CD4-positive, CD25-positive, alpha-beta regulatory T cell (primary cell): Measurements from ENCODE around the gene AGFG2. TPM values are rescaled to one million over a fixed set of nuclear protein-coding genes. Genes with fewer than 3 reads are reported as not detected.

Experiments
- ATAC-seq, 2 donors: fragments of 150-1000 bp; cut with Tn5 transposase; one replicate each; pipeline ENCODE4 v1.10.0; 2021; ENCODE audit warnings: low read depth in 2 of 2, moderate number of reproducible peaks in 2 of 2, moderate library complexity in 1 of 2
- DNase-seq, 3 donors: peaks; one replicate each; pipeline versions ENCODE4 v3.0.0 to v3.0.0-alpha.2; 2012 to 2022; ENCODE audit warnings: mixed read lengths in 1 of 3
- H3K27ac ChIP-seq: one replicate; pipeline ENCODE4 v1.7.0; 2013; ENCODE audit warnings: mild to moderate bottlenecking, low read length; ENCODE audit not compliant: insufficient read depth, poor library complexity, severe bottlenecking
- H3K27me3 ChIP-seq: one replicate; pipeline ENCODE4 v1.7.0; 2013; ENCODE audit warnings: low read length; ENCODE audit not compliant: control insufficient read depth, insufficient read depth
- H3K36me3 ChIP-seq: one replicate; pipeline ENCODE4 v1.7.0; 2013; ENCODE audit warnings: mild to moderate bottlenecking, low read length, moderate library complexity; ENCODE audit not compliant: control insufficient read depth, insufficient read depth
- H3K4me1 ChIP-seq: 2 replicates; pipeline ENCODE4 v1.7.0; 2013; ENCODE audit warnings: mild to moderate bottlenecking, low read length; ENCODE audit not compliant: insufficient read depth, control insufficient read depth, poor library complexity, severe bottlenecking
- H3K4me3 ChIP-seq: one replicate; pipeline ENCODE4 v1.7.0; 2013; ENCODE audit warnings: low read depth, mild to moderate bottlenecking, low read length, moderate library complexity
- H3K9me3 ChIP-seq, 2 experiments: 1 replicate in 1 of 2; 2 replicates in 1 of 2; pipeline ENCODE4 v1.7.0; 2013; ENCODE audit warnings: low read length in 2 of 2, mild to moderate bottlenecking in 1 of 2, moderate library complexity in 1 of 2; ENCODE audit not compliant: control insufficient read depth in 2 of 2
- H3K27ac Mint-ChIP-seq, 3 donors: one replicate each; pipeline ENCODE4 v1.8.0; 2020 to 2022; ENCODE audit warnings: mild to moderate bottlenecking in 3 of 3, mixed read lengths in 3 of 3, moderate library complexity in 2 of 3
- H3K27me3 Mint-ChIP-seq: one replicate; pipeline ENCODE4 v1.8.0; 2022; ENCODE audit warnings: mild to moderate bottlenecking, mixed read lengths
- H3K36me3 Mint-ChIP-seq: one replicate; pipeline ENCODE4 v1.8.0; 2020; ENCODE audit warnings: mixed read lengths
- H3K4me1 Mint-ChIP-seq, 4 donors: one replicate each; pipeline ENCODE4 v1.8.0; 2020 to 2022; ENCODE audit warnings: mixed read lengths in 4 of 4, mild to moderate bottlenecking in 1 of 4
- H3K4me3 Mint-ChIP-seq, 4 donors: one replicate each; pipeline ENCODE4 v1.8.0; 2020 to 2022; ENCODE audit warnings: mild to moderate bottlenecking in 4 of 4, mixed read lengths in 4 of 4, moderate library complexity in 3 of 4
- H3K9me3 Mint-ChIP-seq, 7 donors: one replicate each; pipeline ENCODE4 v1.8.0; 2020 to 2022; ENCODE audit warnings: mixed read lengths in 7 of 7, mild to moderate bottlenecking in 3 of 7, moderate library complexity in 2 of 7
- polyA plus RNA-seq, 4 donors: library from polyadenylated mRNA; unstranded; fragments of 300-500 nt; fragmentation: Illumina TruSeq; gene quantifications; one replicate each; pipeline ENCODE4 v1.2.3, GENCODE V29; 2021
- total RNA-seq: library from RNA; stranded (reverse); gene quantifications from one replicate; pipeline ENCODE4 v1.2.3, GENCODE V29; 2022

AGFG2 gene
- total and polyA plus RNA-seq, 5 donors from 2014 or later = 11.7 to 40.8 (median 17.3) TPM

DNA sequence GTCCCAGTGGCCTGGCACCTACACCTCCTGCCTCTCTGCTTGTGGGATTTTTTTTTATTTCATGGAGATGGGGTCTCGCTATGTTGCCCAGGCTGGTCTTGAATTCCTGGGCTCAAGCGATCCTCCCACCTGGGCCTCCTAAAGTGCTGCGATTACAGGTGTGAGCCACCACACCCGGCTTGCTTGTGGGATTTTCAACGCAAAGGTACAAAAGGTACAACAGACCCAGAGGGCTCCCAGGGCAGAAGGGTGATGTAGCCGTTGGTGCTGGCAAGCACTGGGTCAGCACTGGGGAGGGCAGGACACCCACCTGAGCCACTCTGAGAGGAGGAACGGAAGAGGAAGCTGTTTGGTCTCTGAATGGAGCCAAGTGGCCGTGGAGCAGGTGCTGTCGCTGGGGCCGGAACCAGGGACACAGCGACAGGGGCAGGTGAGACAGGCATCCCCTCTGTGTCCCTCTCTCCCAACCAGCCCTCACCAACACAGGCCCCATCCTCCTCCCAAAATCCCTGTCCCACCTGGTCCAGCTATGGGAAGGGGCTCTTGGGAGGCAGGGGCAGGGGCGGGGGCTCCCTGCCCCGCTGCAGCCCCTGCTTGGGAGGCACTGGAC, 37.5 kb downstream of the AGFG2 start:
- no peak overlapping the region for H3K4me3 ChIP-seq
- Mint-ChIP-seq H3K36me3 (peaks cover 10% of the 10 kb centered on the region), H3K27me3 (peaks cover 6% of the 10 kb centered on the region), H3K27ac (no peak overlapping the region), H3K9me3 (no peaks in the 10 kb centered on the region), H3K4me3 (peak overlapping the region in 2 of 4 donors; percentile 21 to 29), H3K4me1 (peaks cover 0 to 17% (median 8%) of the 10 kb centered on the region in 4 donors)
- no peak for DNase-seq
- no peak for ATAC-seq
- H3K9me3 ChIP-seq = no peaks in the 10 kb centered on the region
- H3K27me3 ChIP-seq = no peaks in the 10 kb centered on the region
- H3K36me3 ChIP-seq = peaks cover 69% of the 10 kb centered on the region
- H3K27ac ChIP-seq = no peak overlapping the region
- peaks cover 7% of the 10 kb centered on the region for H3K4me1 ChIP-seq

DNA sequence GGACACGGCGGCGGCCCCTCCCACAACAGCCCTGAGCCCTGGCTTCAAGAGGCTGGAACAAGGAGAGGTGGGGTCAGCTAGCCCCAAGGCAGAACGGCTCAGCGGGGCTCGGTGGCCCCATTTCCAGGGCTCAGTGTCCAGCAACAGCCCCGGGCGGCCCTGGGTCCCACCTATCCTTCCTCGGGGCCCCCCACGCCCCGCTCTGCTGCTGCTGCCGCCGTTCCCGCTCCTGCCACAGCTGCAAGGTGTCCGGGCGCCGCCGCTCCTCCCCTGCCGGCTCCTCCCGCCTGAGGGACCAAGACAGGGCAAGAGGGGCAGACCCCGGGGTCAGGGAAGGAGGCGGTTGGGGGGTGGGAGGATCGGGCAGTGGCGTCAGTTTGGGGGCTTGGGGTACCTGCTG, 38.1 kb downstream of the AGFG2 start:
- no peaks in the 10 kb centered on the region for H3K9me3 ChIP-seq
- no peak overlapping the region for H3K27ac ChIP-seq
- Mint-ChIP-seq H3K27me3 (peaks cover 1% of the 10 kb centered on the region), H3K9me3 (no peaks in the 10 kb centered on the region), H3K27ac (no peak overlapping the region), H3K4me3 (no peak overlapping the region), H3K4me1 (peaks cover 0 to 13% (median 3%) of the 10 kb centered on the region in 4 donors), H3K36me3 (peaks cover 6% of the 10 kb centered on the region)
- no peak for DNase-seq
- no peak overlapping the region for H3K4me3 ChIP-seq
- peaks cover 4% of the 10 kb centered on the region for H3K4me1 ChIP-seq
- no peak for ATAC-seq
- H3K27me3 ChIP-seq = no peaks in the 10 kb centered on the region
- H3K36me3 ChIP-seq = peaks cover 75% of the 10 kb centered on the region

DNA sequence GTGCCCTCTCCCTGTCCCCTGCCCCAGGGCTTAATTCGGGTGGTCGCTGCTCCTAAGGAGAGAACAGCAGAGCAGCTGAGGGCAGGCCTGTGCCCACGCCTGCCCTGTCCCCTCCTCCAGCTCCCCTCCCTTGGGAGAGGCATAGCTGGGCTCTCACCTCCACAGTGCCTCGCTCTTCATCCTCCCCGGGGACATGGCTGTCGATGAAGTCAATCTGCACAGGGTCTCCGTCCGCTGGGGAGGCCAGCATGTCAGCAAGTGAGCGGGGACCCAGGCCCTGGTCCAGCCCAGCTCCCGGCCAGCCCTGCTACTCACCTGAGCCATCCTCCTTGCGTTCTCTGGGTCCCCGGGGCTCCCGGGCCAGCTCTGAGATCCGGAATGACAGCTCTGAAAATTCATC, 38.5 kb downstream of the AGFG2 start:
- no peaks in the 10 kb centered on the region for H3K27me3 Mint-ChIP-seq

GRCh38 chr7:100578246-100579183, 39.5 kb downstream of the AGFG2 start:
- Mint-ChIP-seq H3K27ac (peak overlapping the region in 1 of 3 donors; percentile 38), H3K27me3 (peaks cover 1% of the 10 kb centered on the region), H3K36me3 (peaks cover 4% of the 10 kb centered on the region), H3K9me3 (no peaks in the 10 kb centered on the region), H3K4me3 (no peak overlapping the region), H3K4me1 (peaks cover 0 to 23% (median 5%) of the 10 kb centered on the region in 4 donors)
- peaks cover 17% of the 10 kb centered on the region for H3K4me1 ChIP-seq
- no peak overlapping the region for H3K27ac ChIP-seq
- DNase-seq = no peak
- H3K4me3 ChIP-seq = no peak overlapping the region
- H3K27me3 ChIP-seq = no peaks in the 10 kb centered on the region
- peaks cover 80% of the 10 kb centered on the region for H3K36me3 ChIP-seq
- H3K9me3 ChIP-seq = no peaks in the 10 kb centered on the region
- no peak for ATAC-seq

More for the DNA sequence above, 38.5 kb downstream of the AGFG2 start:
- H3K4me1 ChIP-seq = peaks cover 7% of the 10 kb centered on the region
- H3K36me3 ChIP-seq = peaks cover 79% of the 10 kb centered on the region
- no peak for DNase-seq
- Mint-ChIP-seq H3K4me1 (peaks cover 0 to 13% (median 1%) of the 10 kb centered on the region in 4 donors), H3K36me3 (peaks cover 4% of the 10 kb centered on the region), H3K4me3 (no peak overlapping the region), H3K9me3 (no peaks in the 10 kb centered on the region), H3K27ac (peak overlapping the region in 1 of 3 donors; percentile 52)
- no peak overlapping the region for H3K4me3 ChIP-seq
- no peak overlapping the region for H3K27ac ChIP-seq
- ATAC-seq = no peak
- H3K27me3 ChIP-seq = no peaks in the 10 kb centered on the region
- H3K9me3 ChIP-seq = no peaks in the 10 kb centered on the region

DNA sequence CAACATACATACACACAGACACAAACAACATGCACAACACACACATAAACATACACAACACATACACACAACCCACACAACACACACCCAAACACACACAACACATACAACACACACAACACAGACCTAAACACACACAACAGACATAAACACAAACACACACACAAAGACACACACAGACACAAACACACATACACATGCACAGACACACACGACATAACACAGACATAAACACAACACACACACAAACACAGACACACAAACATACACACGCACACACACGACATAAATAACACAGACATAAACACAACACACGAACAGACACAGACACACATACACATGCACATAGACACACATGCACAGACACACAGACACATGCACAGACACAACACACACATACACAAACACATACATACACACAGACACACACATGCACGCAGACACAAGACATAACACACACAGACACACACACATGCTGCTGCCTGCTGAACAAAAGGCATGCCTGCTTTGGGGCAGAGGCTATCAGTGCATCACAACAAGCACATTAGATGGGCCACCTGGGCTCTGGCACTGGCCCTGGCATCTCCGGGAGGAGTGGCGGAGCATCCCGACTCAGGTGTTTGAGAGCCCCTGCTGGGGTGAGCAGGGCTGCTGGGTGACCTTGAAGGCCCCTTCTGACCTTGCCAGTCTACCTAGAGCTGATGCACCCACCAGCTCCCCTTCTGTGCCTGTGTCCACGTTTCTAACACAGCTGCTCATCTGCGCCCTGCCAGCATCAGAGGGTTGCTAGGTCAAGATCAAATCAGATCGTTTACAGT, 41.7 kb downstream of the AGFG2 start:
- no peak overlapping the region for H3K4me3 ChIP-seq
- H3K27ac Mint-ChIP-seq = no peak overlapping the region
- no peaks in the 10 kb centered on the region for H3K9me3 Mint-ChIP-seq
- peaks cover 7% of the 10 kb centered on the region for H3K27me3 Mint-ChIP-seq
- H3K4me1 Mint-ChIP-seq = peaks cover 0 to 27% (median 11%) of the 10 kb centered on the region in 4 donors
- no peak for ATAC-seq
- peaks cover 63% of the 10 kb centered on the region for H3K36me3 ChIP-seq
- H3K9me3 ChIP-seq = no peaks in the 10 kb centered on the region
- peaks cover 4% of the 10 kb centered on the region for H3K36me3 Mint-ChIP-seq
- H3K27me3 ChIP-seq = no peaks in the 10 kb centered on the region
- H3K27ac ChIP-seq = peak overlapping the region; percentile 6
- H3K4me3 Mint-ChIP-seq = peak overlapping the region in 1 of 4 donors; percentile 7
- peaks cover 38% of the 10 kb centered on the region for H3K4me1 ChIP-seq
- no peak for DNase-seq

- ATAC-seq = no peak
Observed at GRCh38 chr7:100582041-100582579, 43.1 kb downstream of the AGFG2 start.

GRCh38 chr7:100582650-100583049, 43.6 kb downstream of the AGFG2 start:
- ATAC-seq = no peak
- H3K27ac Mint-ChIP-seq = peak overlapping the region; percentile 91 to 96 (median 96)
- H3K4me3 ChIP-seq = peak overlapping the region; percentile 86

More at GRCh38 chr7:100582041-100582579, 43.1 kb downstream of the AGFG2 start:
- no peaks in the 10 kb centered on the region for H3K36me3 Mint-ChIP-seq
- Histone ChIP-seq H3K9me3 (no peaks in the 10 kb centered on the region), H3K4me3 (no peak overlapping the region), H3K27ac (peak overlapping the region; percentile 97), H3K36me3 (peaks cover 50% of the 10 kb centered on the region), H3K27me3 (no peaks in the 10 kb centered on the region), H3K4me1 (peaks cover 44% of the 10 kb centered on the region)
- no peak for DNase-seq
- peaks cover 0 to 30% (median 12%) of the 10 kb centered on the region in 4 donors for H3K4me1 Mint-ChIP-seq
- peak overlapping the region; percentile 59 to 100 (median 94) for H3K4me3 Mint-ChIP-seq
- no peaks in the 10 kb centered on the region for H3K9me3 Mint-ChIP-seq
- peak overlapping the region; percentile 91 to 96 (median 96) for H3K27ac Mint-ChIP-seq
- peaks cover 7% of the 10 kb centered on the region for H3K27me3 Mint-ChIP-seq

More at GRCh38 chr7:100582650-100583049, 43.6 kb downstream of the AGFG2 start:
- H3K27ac ChIP-seq = peak overlapping the region; percentile 97
- DNase-seq = no peak
- no peaks in the 10 kb centered on the region for H3K9me3 ChIP-seq
- Mint-ChIP-seq H3K4me3 (peak overlapping the region; percentile 59 to 100 (median 94)), H3K9me3 (no peaks in the 10 kb centered on the region), H3K36me3 (no peaks in the 10 kb centered on the region), H3K27me3 (peaks cover 7% of the 10 kb centered on the region), H3K4me1 (peaks cover 0 to 30% (median 12%) of the 10 kb centered on the region in 4 donors)
- no peaks in the 10 kb centered on the region for H3K27me3 ChIP-seq
- H3K4me1 ChIP-seq = peaks cover 46% of the 10 kb centered on the region
- peaks cover 44% of the 10 kb centered on the region for H3K36me3 ChIP-seq
